Endothelial cell of umbilical vein (primary cell): ENCODE results near the gene CELF1.
A peak's percentile ranks its signal among the peaks of the same experiment; 100 is the strongest.

Experiments used
- JUN ChIP-seq: IDR thresholded peaks from 2 replicates; pipeline ENCODE4 v1.6.1; 2011; ENCODE audit warnings: borderline replicate concordance, low read depth; ENCODE audit not compliant: insufficient read length, insufficient read depth
- POLR2A ChIP-seq: IDR thresholded peaks from 2 replicates; pipeline ENCODE4 v1.6.1; 2012; ENCODE audit warnings: low read depth, mild to moderate bottlenecking, control low read depth, low read length
- POLR2AphosphoS5 ChIP-seq: IDR thresholded peaks from 2 replicates; pipeline ENCODE4 v1.6.1; 2012; ENCODE audit warnings: low read depth, mild to moderate bottlenecking, control low read depth, low read length, moderate library complexity; ENCODE audit not compliant: insufficient read depth
- TF ChIP-seq, protein P1 (sequence below), 2 donors: IDR thresholded peaks; 1 replicate in 1 of 2; 2 replicates in 1 of 2; pipeline ENCODE4 v1.5.1; 2011; ENCODE audit warnings: low read length in 2 of 2, mild to moderate bottlenecking in 2 of 2, moderate library complexity in 2 of 2, control low read depth in 1 of 2, inconsistent platforms in 1 of 2, low read depth in 1 of 2; ENCODE audit not compliant: insufficient read depth in 1 of 2; ENCODE audit errors: extremely low read depth in 1 of 2

DNA sequence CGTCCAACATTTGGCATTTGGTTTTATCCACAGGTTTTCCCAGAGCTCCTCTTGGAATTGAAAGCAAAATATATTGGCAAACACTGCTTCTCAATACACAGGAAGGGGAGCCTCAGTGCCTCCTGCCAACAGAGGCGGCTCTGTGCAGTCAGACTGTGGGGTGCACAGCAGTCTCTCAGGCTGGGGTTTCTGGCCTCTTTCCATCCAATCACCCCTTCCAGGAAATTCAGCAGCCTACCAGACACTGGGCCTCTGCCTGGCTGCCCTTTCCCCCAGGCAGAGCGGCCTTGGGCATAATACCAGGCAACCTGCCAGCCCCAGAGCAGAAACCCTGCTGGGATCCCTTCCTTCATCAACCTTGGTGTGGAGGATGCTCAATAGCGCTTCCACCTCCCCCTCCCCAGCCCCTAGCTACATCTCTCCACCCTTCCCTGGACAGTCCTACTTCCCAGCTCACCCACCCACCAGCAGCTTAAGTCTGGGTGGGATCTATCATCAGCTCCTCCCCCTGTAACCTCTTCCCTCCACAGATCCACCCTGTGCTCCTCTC, 86.2 kb downstream of the CELF1 start:
- no peak for TF ChIP-seq POLR2A
- peak; percentile 25 for TF ChIP-seq POLR2AphosphoS5
- TF ChIP-seq, protein P1, sequence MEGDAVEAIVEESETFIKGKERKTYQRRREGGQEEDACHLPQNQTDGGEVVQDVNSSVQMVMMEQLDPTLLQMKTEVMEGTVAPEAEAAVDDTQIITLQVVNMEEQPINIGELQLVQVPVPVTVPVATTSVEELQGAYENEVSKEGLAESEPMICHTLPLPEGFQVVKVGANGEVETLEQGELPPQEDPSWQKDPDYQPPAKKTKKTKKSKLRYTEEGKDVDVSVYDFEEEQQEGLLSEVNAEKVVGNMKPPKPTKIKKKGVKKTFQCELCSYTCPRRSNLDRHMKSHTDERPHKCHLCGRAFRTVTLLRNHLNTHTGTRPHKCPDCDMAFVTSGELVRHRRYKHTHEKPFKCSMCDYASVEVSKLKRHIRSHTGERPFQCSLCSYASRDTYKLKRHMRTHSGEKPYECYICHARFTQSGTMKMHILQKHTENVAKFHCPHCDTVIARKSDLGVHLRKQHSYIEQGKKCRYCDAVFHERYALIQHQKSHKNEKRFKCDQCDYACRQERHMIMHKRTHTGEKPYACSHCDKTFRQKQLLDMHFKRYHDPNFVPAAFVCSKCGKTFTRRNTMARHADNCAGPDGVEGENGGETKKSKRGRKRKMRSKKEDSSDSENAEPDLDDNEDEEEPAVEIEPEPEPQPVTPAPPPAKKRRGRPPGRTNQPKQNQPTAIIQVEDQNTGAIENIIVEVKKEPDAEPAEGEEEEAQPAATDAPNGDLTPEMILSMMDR (IDR thresholded peaks at IDR 0.05; ENCODE audit: extremely low read depth in 1 of 2, insufficient read depth in 1 of 2, low read depth in 1 of 2, low read length in 2 of 2): no peak
- no peak for TF ChIP-seq JUN
